ENCODE results near the gene UROD. TPM values are rescaled to one million over a fixed set of nuclear protein-coding genes. Genes with fewer than 3 reads are reported as not detected.
A peak's percentile ranks its signal among the peaks of the same experiment; 100 is the strongest.
"Not testable (repeated sequence)": the region's sequence is repeated elsewhere in the genome, so short reads cannot be mapped to it uniquely, and the experiment has no call there.

Gene UROD
- total RNA-seq = 62.3 TPM

DNA sequence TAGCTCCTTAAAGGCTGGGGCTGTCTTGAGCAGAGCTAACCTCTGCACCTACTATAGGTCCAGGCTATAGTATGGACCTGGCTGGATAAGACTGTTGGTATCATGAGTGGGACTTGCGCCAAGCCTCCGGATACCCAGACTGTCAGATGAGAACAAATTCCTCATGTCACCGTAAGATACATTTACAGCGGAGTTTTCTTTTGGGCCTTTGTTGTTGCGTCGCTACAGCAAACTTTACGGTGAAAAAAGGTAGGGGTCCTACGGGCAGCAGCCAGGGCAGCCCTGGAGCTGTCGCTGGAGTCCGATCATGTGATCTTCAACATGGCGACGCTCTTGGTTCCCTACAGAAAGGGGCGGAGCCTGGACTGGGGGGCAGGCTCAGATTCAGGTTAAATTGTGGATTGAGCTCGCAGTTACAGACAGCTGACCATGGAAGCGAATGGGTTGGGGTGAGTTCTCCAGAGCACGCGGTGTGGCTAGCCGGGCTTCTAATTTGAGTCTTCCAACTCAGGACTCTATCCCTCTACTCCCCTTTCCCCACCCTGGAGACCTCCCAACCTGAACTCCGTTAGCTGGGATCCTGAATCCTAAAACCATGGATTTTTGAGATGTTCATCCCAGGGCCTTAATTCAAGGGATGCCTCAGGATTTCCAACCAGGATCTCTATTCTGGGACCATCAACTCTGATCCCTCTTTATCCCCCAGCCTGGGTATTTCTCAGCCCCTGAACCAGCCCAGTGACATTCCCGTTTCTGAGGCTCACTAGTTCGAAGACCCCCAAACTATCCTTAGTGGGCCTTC is at the start of gene UROD:
UROD (plus strand) TSS at position 418 of the 802 bp plus-strand sequence; CDS start at position 430, 12 bp downstream.
- DNase-seq = peak; percentile 98

DNA sequence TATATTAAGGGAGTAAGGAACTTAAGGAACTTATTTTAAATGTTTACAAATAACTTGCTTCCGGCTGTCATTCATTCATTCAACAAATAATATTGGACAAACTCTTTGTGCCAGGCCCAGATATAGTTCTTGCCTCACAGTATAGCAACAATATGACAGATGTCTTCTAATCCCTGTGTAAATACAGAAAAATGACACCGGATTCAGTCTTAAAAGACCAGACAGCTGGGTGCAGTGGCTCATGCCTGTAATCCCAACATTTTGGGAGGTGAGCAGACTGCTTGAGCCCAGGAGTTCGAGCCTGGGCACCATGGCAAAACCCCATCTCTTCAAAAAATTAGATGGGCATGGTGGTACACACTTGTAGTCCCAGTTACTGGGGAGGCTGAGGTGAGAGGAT is 49.3 kb upstream of the UROD start:
- DNase-seq = peak; percentile 38

DNA sequence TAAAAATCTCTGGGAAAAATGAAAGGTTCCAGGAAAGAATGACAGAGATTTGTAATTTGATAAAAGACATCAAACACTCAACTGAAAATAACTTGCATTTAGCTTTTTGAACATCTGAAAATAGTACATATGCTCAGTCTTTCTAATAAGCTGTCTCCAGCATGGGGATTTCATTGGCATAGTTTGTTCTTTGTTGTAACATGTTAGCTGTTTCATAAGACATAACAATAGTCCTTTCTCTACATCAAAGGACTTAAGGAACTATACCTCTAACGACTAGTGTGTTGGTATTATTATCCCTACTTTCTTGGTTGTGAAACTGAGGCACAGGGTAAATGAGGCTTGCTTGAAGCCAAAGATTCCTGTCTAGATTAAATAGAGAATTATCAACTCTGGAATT is 47.7 kb upstream of the UROD start:
- no peak for DNase-seq

DNA sequence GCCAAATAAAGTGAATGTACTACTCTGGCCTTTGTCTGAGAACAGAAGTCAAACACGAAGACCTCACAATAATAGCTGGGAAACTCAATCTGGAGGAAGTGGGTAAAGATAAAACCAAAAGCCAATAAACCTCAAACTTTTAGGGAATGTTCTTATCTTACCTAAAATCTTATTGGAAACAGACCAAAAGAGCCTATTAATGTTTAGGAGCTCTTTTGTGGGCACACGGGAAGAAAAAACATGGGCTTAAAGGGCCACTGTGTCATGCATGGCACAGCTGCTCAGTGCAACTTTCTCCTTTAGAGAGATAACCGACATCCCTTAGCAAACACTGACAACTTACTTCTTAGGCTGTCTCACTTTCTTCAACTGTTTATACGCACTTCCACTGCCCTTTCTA is 41.7 kb upstream of the UROD start:
- DNase-seq = no peak

DNA sequence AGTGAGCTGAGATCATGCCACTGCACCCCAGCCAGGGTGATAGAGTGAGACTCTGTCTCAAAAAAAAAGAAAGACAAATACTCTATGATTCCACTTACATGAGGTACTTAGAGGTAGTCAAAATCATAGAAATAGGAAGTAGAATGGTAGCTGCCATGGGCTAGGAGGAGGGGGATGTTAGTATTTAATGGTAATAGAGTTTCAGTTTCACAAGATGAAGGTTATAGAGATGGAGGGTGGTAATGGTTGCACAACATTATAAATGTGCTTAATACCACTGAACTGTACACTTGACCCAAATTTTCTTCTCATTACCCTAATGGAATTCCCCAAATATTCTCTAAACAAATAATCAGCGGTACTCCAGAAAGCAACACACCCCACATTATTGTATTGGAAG is 38.4 kb upstream of the UROD start:
- DNase-seq = no peak

DNA sequence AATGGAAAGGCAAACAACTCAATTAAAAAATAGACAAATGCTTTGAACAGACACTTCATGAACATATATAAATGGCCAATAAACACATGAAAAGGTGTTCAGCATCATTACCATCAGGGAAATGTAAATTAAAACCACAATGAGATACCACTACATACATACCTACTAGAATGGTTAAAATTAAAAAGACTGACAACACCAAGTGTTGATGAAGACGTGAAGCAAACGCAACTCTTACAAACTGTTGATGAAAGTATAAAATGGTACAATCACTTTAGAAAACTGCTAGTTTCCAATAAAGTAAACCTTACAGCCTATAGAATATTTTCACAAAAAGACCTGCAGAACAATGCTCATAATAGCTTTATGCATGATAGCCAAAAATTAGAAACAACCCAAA is 35.8 kb upstream of the UROD start:
- no peak for DNase-seq

DNA sequence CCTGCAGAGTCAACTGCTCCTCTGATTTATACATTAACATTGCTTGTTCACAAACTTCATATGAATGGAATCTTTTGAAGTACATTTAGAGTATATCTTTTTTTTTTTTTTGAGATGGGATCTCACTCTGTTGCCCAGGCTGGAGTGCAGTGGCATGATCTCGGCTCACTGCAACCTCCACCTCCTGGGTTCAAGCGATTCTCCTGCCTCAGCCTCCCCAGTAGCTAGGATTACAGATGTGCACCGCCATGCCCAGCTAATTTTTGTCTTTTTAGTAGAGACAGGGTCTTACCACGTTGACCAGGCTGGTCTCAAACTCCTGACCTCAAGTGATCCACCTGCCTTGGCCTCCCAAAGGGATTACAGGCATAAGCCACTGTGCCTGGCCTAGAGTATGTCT is 34.7 kb upstream of the UROD start:
- DNase-seq = not testable (repeated sequence)

DNA sequence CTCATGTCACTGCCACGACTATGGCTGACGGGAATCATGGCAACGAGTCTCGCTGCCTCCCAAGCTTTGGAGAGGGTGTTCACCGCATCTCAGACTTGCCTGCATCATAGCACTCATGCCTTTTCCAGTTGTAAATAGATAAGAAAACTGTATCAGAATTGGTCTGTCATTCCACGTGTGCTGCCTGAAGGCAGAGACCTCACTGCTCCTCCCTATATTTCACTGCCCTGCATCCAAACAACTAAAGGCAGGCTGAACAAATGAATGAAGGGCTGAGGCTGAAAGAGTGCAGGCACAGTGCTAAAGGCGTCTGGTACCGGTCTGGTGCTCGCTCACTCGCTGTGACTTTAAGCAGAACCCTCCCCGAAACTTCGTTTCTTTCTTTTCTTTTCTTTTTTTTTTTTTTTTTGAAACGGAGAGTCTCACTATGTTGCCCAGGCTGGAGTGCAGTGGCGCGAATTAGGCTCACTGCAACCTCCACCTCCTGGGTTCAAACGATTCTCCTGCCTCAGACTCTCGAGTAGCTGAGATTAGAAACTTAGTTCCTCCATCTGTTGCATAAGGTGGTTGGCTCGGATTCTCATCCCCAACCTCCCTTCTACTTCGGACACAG is 26.2 kb upstream of the UROD start:
- DNase-seq = no peak

DNA sequence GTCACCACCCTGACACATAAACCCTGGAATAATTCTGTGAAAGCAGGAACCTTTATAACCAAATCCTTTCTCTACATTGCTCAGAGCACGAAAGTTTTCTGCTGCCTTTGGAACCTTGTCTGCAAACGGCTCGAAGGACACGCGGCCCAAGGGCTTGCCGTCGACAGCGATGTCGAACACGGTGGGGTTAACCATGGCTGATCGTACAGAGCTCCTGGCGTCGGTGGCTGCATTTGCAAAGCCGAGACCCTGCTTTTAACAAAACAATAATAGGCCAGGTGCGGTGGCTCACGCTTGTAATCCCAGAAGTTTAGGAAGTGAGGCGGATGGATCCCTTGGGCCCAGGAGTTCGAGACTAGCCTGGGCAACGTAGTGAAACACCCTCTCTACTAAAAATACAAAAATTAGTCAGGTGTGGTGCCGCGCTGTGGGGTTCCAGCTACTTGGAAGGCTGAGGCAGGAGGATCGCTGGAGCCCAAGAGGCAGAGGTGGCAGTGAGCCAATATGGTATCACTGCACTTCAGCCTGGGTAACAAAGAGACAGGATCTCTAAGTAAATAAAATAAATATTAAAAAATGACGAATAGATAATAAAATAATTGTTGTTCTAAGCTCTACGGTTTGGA is 23.4 kb upstream of the UROD start:
- DNase-seq = no peak

DNA sequence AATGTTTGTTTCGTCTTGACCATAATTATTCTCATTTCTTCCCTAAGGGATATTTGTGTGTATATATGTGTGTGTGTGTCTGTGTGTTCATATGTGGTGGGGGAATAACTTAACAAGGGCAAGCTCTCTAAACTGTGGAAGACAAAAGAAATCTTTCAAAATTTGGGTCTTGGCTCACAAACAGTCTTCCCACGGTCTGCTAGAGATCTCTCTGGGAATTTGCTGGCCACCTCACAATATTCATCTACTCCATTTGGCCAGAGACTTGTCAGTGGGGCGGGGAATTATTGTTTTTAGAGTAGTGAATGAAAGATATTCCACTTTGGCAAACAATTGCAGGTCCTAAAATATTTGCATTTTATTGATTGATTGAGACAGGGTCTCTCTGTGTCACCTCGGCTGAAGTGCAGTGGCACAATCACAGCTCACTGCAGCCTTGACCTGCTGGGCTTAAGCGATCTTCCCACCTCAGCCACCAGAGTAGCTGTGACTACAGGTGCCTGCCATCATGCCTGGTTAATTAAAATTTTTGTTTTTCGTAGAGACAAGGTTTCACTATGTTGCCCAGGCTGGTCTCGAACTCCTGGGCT is 17.6 kb upstream of the UROD start:
- DNase-seq = peak; percentile 24

DNA sequence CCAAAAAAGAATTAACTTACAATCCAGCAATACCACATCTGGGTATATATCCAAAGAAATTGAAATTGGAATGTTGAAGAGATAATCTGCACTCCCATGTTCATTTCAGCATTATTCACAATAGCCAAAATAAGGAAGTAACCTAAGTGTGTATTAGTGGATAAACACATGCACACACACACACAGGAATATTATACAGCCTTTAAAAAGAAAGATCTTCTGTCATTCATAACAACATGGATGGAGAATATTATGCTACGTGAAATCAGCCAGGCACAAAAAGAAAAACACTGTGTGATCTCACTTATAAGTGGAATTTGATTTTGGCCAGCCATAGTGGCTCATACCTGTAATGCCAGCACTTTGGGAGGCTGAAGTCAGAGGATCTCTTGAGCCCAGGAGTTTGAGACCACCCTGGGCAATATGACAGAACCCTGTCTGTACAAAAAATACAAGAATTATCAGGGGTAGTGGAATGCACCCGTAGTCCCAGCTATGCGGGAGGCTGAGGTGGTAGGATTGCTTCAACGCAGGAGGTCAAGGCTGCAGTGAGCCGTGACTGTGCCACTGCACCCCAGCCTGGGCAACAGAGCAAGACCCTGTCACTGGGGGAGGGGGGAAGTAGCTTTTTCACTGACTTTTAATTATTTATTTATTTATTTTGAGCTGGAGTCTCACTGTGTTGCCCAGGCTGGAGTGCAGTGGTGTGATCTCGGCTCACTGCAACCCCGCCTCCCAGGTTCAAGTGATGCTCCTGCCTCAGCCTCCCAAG is 16.4 kb upstream of the UROD start:
- DNase-seq = no peak

DNA sequence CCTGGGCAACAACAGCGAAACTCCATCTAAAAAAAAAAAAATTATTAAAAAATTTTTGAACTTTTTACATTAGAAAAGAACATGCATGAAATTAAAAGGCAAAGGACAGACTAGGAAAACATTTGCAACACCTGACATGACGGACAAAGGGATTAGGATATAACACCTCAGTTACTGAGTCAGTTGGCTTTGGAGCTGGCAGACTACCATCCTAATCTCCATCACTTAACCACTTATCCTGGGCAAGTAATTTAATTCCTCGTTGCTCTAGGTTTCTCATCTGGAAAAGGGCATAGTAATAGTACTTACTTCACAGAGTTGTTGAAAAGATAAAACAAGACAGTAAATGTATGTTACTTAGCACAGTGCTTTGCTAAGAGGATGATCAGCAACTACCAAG is 12.8 kb upstream of the UROD start:
- DNase-seq = no peak

DNA sequence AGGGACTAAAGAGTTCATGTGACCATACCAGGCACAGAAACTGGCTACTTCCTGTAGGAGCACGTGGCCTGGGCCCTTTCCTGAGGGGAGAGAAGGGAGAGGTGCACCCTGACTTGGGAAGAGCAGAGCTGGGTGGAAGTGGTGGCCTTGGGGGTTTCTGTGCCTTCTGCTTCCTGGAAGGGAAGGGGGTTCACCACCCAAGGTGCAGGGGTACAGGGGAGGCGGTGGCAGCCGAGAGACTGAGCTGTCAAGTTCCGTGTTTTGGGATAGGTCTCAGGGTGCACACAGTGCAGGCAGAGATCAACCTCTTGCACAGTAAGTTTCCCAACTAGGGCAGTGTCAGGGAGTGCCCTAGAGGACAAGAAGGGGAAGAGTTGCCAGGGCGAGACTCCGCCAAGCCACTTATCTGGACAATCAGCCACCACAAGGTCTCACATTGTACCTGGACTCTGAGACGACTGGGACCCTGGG is 11.0 kb upstream of the UROD start:
- DNase-seq = no peak

DNA sequence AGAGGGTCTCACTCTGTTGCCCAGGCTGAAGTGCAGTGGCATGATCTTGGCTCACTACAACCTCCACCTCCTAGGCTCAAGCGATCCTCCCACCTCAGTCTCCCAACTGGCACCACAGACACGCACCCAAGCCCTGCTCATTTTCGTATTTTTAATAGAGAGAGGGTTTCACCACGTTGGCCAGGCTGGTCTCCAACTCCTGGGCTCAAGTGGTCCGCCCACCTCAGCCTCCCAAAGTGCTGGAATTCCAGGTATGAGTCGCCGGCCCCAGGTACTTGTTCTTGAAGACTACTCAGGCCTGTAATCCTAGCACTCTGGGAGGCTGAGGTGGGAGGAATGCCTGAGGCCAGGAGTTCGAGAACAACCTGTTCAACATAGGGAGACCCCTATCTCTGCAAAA is 10.5 kb upstream of the UROD start:
- DNase-seq = not testable (repeated sequence)

DNA sequence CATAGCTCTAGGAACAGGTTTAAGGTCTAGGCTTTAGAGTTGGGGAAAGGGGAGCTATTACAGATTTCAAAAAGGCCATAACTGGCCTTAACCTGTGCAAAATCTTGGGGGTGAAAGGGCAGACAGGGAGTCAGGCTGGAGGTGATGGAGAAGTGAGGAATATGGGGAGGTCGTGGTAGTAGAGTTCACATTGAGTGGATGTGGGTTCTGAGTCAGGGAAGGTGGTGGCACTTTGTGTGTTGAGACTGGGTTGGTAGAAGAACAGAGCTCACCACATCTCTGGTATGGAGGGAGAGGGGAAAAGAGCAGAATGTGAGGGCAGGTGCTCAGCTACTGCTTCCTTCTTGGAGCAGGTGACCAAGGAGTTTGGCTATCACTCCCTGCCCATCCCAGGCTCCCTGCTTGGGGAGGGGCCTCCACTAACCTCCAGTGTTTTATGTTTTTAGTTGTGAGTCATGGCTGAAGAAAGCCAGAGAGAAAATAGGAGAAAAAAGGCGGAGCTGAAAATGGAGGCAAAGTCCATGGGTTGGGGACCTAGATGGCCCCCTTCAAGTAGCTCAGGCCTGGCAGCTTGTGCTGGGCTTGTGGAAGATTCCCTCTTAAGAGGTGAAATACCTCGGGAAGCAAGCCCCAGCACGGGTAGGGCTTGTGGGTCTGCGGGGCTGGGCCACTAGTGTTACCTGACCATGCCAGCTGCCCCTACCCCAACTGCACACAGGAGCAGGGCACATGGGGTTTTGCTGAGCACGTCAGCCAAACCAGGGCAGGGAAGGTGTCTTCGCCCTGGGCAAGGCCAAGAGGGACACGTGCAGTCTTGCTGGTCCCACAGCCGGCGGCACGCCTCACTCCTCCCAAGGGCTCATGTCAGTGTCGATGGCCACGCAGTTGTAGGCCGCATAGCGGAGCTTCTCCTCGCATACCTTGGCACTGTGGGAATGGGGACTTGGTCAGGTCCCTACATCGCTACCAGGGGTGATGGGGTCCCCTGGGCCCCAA is 9.1 kb upstream of the UROD start:
- DNase-seq = no peak

DNA sequence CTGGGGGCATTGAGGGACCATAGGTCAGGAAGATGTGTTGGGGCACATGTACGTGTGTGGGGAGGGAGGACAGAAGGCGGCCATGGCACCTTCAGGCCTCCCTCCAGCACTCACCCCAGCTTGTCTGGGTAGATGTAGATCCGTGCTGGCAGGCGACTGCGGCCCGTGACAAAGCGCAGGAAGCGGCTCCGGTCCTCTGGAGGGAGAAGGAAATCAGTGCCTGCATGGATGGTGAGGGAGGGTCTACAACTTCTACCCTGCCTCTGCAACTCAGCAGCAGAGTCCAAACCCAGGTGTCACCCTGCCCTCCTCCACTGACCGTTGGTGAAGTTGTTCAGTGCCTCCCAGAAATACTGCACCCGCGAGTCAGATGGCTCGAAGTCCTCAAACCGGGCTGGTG is 8.3 kb upstream of the UROD start:
- no peak for DNase-seq

DNA sequence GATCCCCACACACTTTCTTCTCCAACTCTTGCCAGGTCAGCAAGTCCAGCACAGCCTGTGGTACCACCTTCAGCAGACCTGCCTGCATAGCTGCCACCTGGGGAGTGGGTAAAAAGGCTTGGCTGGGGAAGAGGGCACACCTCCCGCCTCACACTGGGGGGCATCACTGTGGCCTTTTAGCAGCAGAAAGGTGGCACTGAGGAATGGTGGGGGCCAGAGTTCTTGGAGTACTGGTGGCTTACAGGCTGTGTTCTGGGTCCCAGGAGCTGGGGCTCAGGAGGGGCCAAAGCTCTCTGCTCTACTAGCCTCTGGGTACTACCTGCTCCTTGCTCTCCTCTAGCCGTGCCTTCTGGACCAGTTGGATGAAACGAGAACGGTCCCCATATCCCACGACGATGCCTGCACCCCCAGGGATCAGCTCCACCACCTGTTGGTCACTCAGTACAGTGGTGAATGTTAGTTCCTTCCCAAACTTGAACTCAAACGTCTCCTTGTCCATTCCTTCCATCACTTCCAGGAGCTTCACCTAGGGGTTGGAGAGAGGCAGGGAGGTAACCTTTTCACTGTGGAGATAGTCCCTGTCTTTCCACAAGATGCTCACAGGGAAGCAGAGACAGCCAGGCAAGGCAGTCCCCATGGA is 7.7 kb upstream of the UROD start:
- DNase-seq = no peak

DNA sequence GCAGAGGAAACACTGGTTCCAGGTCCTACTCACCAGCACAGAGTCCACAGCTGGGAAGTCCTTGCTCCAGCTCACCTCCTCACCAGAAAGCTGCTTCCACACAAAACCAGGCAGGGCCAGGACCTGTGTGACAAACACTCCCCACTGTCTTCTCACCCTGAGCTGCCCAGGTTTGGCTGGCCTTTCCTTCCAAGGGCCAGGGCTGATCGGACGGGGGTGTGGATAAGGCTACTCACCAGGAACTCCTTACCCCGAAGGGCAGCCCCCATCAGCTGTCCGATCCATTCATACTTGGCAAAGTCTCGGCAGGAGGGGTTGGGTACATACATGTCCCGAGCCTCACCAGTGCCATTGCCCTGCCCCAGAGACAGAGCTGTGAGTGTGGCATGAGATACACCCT is 6.3 kb upstream of the UROD start:
- no peak for DNase-seq

DNA sequence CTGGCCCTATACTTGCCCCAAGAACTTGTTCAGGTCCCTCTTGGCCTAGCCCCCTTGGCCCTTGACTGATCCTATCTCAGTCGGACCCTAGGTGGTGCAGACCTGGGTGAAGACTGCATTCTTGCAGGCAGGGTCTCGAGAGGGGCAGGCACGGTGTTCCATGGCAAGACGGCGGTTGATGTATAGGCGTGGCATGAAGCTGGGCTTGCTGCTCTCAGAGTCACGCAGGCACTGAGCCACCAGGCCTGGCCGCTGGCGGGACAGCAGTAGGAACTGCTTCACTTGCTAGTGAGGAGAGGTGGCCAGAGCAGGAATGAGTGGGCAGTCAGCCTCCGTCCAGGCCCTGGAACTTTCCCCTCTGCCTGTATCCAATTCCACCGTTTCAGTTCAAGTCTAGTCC is 4.7 kb upstream of the UROD start:
- no peak for DNase-seq

DNA sequence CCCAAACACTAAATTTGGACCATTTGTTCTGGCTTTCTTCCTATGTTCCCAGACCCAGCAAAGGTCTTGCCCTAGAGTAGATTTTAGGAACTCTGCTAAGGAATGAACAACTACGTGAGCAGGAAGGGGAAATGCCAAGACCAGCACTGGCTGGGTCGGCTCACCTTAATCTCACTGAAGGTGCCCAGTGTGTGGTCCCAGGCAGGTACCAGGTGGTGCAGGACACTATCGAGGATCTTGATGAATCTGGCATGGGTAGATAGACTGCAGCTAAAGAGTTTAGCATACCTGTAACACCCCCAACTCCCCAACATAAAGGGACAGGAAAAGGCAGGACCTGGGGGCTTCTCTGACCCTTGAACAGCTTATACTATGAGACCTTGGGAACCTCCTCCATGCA is 4.0 kb upstream of the UROD start:
- no peak for DNase-seq

DNA sequence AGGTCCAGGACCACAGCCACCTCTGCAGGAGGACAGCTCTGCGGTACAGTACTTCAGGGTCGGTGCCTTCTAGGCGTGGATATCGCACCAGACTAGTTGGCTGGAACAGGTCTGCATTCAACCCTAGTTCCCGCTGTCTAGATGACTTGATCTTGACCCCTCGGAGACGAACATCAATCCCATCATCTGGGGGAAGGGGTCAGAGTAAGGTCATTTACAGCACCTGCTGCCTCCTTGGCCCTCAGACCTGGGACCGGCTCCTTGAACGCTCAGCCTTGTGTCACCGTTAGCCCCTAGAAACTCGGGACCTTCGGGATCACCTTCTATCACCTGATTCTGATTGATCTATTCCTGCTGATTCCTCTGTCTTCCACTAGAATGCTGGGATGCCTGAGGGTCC is 3.5 kb upstream of the UROD start:
- DNase-seq = no peak

All from tongue (tissue), 2 donors.